ENCODE results near the gene BTG4. TPM values are rescaled to one million over a fixed set of nuclear protein-coding genes. Genes with fewer than 3 reads are reported as not detected.

Gene BTG4
- polyA plus RNA-seq (2012; ENCODE audit: insufficient read length, low read depth), result not detected

DNA sequence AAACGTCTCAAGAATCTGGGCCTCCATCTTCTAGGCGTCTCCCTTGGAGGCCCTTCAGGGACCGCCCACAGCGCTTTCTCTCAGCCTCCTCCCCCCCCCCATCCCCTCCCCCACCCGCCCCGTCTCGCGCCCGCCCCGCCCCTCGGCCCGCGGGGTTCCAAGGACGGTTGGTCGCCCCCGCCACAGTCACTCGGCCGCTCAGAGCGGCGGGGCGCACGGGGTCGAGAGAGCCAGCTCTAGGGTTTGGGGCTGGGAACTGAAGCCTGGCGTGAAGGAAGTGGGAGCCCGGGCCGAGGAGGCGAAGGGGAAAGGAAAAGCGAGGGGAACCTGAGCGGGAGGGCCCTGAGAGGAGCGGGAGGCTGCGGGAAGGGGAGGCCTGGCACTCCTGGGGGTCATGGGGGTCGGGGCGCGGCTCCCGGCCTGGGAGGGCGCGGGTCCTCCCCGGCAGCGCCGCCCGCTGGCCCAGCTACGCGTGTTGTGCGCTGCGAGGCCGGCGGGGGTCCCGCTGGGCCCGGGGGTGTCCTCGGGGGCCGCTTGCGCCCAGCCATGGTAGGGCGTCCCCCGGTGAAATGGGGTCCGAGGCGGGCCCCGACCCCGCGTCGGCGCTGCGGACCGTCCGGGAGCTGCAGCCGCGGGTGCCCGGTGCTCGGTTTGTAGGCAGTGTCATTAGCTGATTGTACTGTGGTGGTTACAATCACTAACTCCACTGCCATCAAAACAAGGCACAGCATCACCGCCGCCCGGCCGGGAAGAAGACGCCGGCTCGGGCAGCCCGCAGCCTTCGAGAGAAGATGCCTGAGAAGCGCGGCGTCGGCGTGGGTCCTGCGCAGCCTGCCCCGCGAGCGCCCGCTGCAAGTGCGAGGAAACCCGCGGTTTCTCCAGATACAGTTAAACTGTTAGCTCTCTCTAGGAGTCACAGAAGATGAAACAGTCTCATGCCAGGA, at the start of gene BTG4:
BTG4 (minus strand) TSS at position 91 of the 944 bp plus-strand sequence. CDS start 13,610 bp downstream, outside the sequence.
- TF ChIP-seq FOXP2 (optimal IDR thresholded peaks at IDR 0.05; ENCODE audit: borderline replicate concordance, extremely low read depth, extremely low read length, insufficient read depth) (no peak), TAF1 (IDR thresholded peaks at IDR 0.05; ENCODE audit: borderline replicate concordance, insufficient read depth, low read length) (no peak), POLR2AphosphoS5 (IDR thresholded peaks at IDR 0.05; ENCODE audit: low read depth, low read length) (no peak), SIN3A (IDR thresholded peaks at IDR 0.05; ENCODE audit: borderline replicate concordance, insufficient read depth, low read length) (no peak)
- TF ChIP-seq, protein P1, sequence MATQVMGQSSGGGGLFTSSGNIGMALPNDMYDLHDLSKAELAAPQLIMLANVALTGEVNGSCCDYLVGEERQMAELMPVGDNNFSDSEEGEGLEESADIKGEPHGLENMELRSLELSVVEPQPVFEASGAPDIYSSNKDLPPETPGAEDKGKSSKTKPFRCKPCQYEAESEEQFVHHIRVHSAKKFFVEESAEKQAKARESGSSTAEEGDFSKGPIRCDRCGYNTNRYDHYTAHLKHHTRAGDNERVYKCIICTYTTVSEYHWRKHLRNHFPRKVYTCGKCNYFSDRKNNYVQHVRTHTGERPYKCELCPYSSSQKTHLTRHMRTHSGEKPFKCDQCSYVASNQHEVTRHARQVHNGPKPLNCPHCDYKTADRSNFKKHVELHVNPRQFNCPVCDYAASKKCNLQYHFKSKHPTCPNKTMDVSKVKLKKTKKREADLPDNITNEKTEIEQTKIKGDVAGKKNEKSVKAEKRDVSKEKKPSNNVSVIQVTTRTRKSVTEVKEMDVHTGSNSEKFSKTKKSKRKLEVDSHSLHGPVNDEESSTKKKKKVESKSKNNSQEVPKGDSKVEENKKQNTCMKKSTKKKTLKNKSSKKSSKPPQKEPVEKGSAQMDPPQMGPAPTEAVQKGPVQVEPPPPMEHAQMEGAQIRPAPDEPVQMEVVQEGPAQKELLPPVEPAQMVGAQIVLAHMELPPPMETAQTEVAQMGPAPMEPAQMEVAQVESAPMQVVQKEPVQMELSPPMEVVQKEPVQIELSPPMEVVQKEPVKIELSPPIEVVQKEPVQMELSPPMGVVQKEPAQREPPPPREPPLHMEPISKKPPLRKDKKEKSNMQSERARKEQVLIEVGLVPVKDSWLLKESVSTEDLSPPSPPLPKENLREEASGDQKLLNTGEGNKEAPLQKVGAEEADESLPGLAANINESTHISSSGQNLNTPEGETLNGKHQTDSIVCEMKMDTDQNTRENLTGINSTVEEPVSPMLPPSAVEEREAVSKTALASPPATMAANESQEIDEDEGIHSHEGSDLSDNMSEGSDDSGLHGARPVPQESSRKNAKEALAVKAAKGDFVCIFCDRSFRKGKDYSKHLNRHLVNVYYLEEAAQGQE (IDR thresholded peaks at IDR 0.05; ENCODE audit: insufficient read depth in 1 of 2, low read depth in 2 of 2, low read length in 2 of 2), result no peak

DNA sequence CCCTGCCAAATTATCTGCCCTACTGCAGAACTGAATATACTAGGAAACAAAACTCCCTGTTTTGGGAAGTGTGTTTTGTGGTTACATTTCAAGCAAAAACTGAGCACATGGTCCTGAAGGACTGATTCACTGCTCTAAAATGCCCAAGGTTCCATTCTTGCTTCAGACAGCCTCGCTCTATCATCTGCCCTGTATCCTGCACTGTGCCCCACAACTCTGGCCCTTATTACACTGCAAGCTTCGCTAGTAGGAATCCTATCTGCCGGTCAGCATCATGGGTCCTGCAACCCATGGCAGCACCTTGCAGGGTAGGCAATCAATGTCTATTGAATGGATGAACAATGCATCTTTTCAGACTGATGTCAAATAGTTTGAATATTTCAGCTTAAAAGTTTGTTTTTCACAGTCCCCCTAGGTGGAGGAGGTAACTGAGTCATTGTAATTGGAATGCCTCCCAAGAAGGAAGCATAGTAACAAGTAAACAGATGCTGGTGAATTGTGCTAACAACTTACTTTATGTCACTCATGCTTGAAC, 49.7 kb upstream of the BTG4 start:
- TF ChIP-seq SIN3A (IDR thresholded peaks at IDR 0.05; ENCODE audit: borderline replicate concordance, insufficient read depth, low read length) (no peak), FOXP2 (optimal IDR thresholded peaks at IDR 0.05; ENCODE audit: borderline replicate concordance, extremely low read depth, extremely low read length, insufficient read depth) (no peak), TAF1 (IDR thresholded peaks at IDR 0.05; ENCODE audit: borderline replicate concordance, insufficient read depth, low read length) (no peak), POLR2AphosphoS5 (IDR thresholded peaks at IDR 0.05; ENCODE audit: low read depth, low read length) (no peak)
- TF ChIP-seq, protein P1 (IDR thresholded peaks at IDR 0.05; ENCODE audit: insufficient read depth in 1 of 2, low read depth in 2 of 2, low read length in 2 of 2), result no peak

DNA sequence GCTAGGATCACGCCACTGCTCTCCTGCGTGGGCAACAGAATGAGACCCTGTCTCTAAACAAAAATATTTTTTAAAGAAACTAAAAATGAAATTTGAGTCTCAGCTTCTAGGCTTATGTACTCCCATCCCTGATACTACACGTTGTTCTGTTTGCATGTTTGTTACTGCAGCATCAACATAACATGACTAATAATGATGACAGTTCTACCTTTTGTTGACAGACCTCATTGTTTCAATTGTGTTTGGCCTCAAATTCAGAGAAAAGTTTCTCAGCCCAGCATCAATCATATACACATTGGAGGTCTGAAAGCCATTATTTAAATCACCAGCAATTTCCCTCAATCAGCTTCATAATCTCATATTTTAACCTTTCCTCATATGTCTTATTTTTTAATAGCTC, 49.1 kb upstream of the BTG4 start:
- TF ChIP-seq POLR2AphosphoS5 (IDR thresholded peaks at IDR 0.05; ENCODE audit: low read depth, low read length) (no peak), SIN3A (IDR thresholded peaks at IDR 0.05; ENCODE audit: borderline replicate concordance, insufficient read depth, low read length) (no peak), FOXP2 (optimal IDR thresholded peaks at IDR 0.05; ENCODE audit: borderline replicate concordance, extremely low read depth, extremely low read length, insufficient read depth) (no peak), TAF1 (IDR thresholded peaks at IDR 0.05; ENCODE audit: borderline replicate concordance, insufficient read depth, low read length) (no peak)
- TF ChIP-seq, protein P1 (IDR thresholded peaks at IDR 0.05; ENCODE audit: insufficient read depth in 1 of 2, low read depth in 2 of 2, low read length in 2 of 2), result no peak

DNA sequence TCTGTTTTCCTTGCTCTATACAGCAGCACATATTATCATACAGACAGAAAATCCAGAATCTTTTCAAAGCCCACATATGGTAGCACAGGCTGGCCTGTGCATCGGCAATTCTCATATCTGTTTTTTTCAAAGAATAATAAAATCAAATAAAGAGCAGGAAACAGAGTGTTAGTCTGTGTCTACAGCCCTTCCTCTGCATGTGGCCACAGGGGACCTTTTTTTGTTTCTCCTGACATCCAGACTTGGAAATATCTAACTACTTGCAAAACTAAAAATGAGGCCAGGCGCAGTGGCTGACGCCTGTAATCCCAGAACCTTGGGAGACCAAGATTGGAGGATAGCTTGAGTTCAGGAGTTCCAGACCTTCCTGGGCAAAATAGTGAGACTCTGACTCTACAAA, 48.6 kb upstream of the BTG4 start:
- TF ChIP-seq SIN3A (IDR thresholded peaks at IDR 0.05; ENCODE audit: borderline replicate concordance, insufficient read depth, low read length), result no peak
- no peak for TF ChIP-seq POLR2AphosphoS5 (IDR thresholded peaks at IDR 0.05; ENCODE audit: low read depth, low read length)
- TF ChIP-seq FOXP2 (optimal IDR thresholded peaks at IDR 0.05; ENCODE audit: borderline replicate concordance, extremely low read depth, extremely low read length, insufficient read depth), result no peak
- TF ChIP-seq TAF1 (IDR thresholded peaks at IDR 0.05; ENCODE audit: borderline replicate concordance, insufficient read depth, low read length), result no peak
- TF ChIP-seq, protein P1 (IDR thresholded peaks at IDR 0.05; ENCODE audit: insufficient read depth in 1 of 2, low read depth in 2 of 2, low read length in 2 of 2), result 0 out of 4 replicates have a peak, but pooled peaks of 1 of the 2 experiments have one; percentile 19

All from PFSK-1 (cell line).